ENCODE data around the gene EXOC3L2.

The EXOC3L2 gene

DNA sequence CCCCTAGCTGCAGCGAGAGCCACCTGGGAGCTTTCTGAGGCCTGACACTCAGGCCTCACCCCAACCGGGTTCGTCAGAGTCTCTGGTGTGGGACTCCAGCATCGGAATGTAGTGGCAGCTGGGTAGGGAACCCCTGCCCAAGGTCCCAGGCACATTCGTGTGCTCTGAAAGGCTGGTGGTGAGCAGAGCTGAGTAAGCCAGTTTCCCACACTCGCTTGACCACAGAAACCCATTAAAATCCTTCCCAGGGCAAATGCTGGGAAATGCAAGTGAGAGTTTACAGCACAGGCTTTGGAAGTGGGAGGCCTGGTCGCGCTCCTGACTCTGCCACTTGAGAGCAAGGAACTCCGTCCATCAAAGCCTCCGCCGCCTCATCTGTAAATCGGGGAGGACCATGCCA, 71.4 kb downstream of the EXOC3L2 start:
- Histone ChIP-seq H3K27me3 (replicated peaks; ENCODE audit: insufficient read depth, low read length) (no peaks in the 10 kb centered on the region), H4K20me1 (ENCODE audit: insufficient read depth, low read length) (no peaks in the 10 kb centered on the region), H3K36me3 (replicated peaks; ENCODE audit: insufficient read depth, low read length) (no peaks in the 10 kb centered on the region), H3K27ac (ENCODE audit: low read length) (no peak overlapping the region), H2AFZ (ENCODE audit: low read length) (no peak overlapping the region), H3K4me1 (ENCODE audit: low read length) (peaks cover 4% of the 10 kb centered on the region; the same call in 1 of the 2 replicates), H3K4me2 (ENCODE audit: low read depth, low read length) (no peak overlapping the region), H3K79me2 (ENCODE audit: low read length) (peaks cover 9% of the 10 kb centered on the region), H3K4me3 (ENCODE audit: low read length) (no peak overlapping the region), H3K9me2 (replicated peaks; ENCODE audit: insufficient read depth, low read length) (no peaks in the 10 kb centered on the region), H3K9ac (ENCODE audit: low read length) (no peak overlapping the region), H3K9me3 (replicated peaks; ENCODE audit: insufficient read depth, low read length) (no peaks in the 10 kb centered on the region), H3F3A (ENCODE audit: insufficient read depth, low read length) (peaks cover 6% of the 10 kb centered on the region; the same call in 1 of the 2 replicates)
- DNase-seq = no peak
- no peak for TF ChIP-seq EZH2 (optimal IDR thresholded peaks at IDR 0.05; ENCODE audit: low read depth, low read length)
- TF ChIP-seq, protein P1, sequence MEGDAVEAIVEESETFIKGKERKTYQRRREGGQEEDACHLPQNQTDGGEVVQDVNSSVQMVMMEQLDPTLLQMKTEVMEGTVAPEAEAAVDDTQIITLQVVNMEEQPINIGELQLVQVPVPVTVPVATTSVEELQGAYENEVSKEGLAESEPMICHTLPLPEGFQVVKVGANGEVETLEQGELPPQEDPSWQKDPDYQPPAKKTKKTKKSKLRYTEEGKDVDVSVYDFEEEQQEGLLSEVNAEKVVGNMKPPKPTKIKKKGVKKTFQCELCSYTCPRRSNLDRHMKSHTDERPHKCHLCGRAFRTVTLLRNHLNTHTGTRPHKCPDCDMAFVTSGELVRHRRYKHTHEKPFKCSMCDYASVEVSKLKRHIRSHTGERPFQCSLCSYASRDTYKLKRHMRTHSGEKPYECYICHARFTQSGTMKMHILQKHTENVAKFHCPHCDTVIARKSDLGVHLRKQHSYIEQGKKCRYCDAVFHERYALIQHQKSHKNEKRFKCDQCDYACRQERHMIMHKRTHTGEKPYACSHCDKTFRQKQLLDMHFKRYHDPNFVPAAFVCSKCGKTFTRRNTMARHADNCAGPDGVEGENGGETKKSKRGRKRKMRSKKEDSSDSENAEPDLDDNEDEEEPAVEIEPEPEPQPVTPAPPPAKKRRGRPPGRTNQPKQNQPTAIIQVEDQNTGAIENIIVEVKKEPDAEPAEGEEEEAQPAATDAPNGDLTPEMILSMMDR (IDR thresholded peaks at IDR 0.05; ENCODE audit: low read length) = no peak

DNA sequence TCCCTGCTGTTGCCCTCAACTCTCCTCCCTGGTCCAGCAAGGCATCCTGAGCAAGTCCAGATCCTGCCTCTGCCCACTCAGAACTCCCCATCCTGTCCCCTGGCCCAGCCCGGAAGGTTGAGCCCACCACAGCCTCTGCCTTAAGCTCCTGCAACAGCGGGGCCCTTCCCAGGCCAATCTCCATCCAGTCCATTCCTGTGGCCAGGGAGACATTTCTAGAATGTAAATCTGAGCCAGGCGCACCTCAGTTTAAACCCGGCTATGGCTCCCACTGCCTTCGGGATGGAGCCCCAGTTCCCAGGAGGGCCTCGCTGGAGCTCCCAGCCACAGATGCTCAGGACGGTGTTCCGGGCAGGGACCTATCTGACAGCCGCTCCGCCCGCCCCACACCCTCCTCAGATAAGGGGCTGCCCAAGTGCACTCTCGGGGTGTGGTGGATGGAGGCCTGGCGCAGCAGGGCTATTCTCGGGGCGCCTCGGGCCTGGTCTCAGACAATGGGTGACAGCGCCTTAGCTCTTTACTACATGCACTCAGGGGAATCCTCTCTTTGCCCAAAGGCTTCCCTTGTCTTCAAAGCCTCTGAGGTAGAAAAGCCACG, 72.5 kb downstream of the EXOC3L2 start:
- H3K9ac ChIP-seq (ENCODE audit: low read length) = no peak overlapping the region

DNA sequence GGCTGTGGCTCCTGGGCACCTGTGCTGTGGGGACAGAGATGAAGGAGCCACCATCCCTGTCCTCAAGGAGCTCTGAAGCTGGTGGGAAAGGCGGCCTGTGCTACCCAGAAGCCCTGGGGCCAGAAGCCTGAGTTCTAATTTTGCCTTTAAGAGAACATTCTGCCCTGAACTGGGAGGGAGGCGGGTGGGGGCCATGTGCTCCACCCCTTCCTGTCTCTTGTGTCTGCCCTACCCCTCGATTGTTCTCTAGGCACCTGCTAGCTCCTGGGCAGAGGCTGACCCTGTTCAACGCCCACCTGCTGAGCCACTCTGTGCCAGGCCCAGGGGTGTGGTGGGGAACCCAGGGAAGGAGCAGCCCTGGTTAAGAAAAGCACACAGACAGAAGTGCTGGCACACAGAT, 73.0 kb downstream of the EXOC3L2 start:
- H3K79me2 ChIP-seq (ENCODE audit: low read length) = peaks cover 4% of the 10 kb centered on the region; the same call in 1 of the 2 replicates
- H3K9me3 ChIP-seq (replicated peaks; ENCODE audit: insufficient read depth, low read length) = no peaks in the 10 kb centered on the region
- no peaks in the 10 kb centered on the region for H3K9me2 ChIP-seq (replicated peaks; ENCODE audit: insufficient read depth, low read length)
- no peak overlapping the region for H3K4me3 ChIP-seq (ENCODE audit: low read length)
- no peaks in the 10 kb centered on the region for H3F3A ChIP-seq (ENCODE audit: insufficient read depth, low read length)
- no peak overlapping the region for H2AFZ ChIP-seq (ENCODE audit: low read length)
- H3K36me3 ChIP-seq (replicated peaks; ENCODE audit: insufficient read depth, low read length) = no peaks in the 10 kb centered on the region
- TF ChIP-seq, protein P1 (IDR thresholded peaks at IDR 0.05; ENCODE audit: low read length) = no peak
- no peak for TF ChIP-seq EZH2 (optimal IDR thresholded peaks at IDR 0.05; ENCODE audit: low read depth, low read length)
- no peak for TF ChIP-seq EZH2phosphoT487 (IDR thresholded peaks at IDR 0.05; ENCODE audit: low read length)
- DNase-seq = no peak
- H3K27me3 ChIP-seq (replicated peaks; ENCODE audit: insufficient read depth, low read length) = no peaks in the 10 kb centered on the region
- no peak overlapping the region for H3K9ac ChIP-seq (ENCODE audit: low read length)
- H3K4me2 ChIP-seq (ENCODE audit: low read depth, low read length) = no peak overlapping the region
- no peaks in the 10 kb centered on the region for H4K20me1 ChIP-seq (ENCODE audit: insufficient read depth, low read length)
- peaks cover 4% of the 10 kb centered on the region; the same call in 1 of the 2 replicates for H3K4me1 ChIP-seq (ENCODE audit: low read length)
- H3K27ac ChIP-seq (ENCODE audit: low read length) = no peak overlapping the region

More for the DNA sequence above, 72.5 kb downstream of the EXOC3L2 start:
- Histone ChIP-seq H2AFZ (ENCODE audit: low read length) (no peak overlapping the region), H3K4me1 (ENCODE audit: low read length) (peaks cover 4% of the 10 kb centered on the region; the same call in 1 of the 2 replicates), H3K27me3 (replicated peaks; ENCODE audit: insufficient read depth, low read length) (no peaks in the 10 kb centered on the region), H3K9me3 (replicated peaks; ENCODE audit: insufficient read depth, low read length) (no peaks in the 10 kb centered on the region), H4K20me1 (ENCODE audit: insufficient read depth, low read length) (no peaks in the 10 kb centered on the region), H3K9me2 (replicated peaks; ENCODE audit: insufficient read depth, low read length) (no peaks in the 10 kb centered on the region), H3K27ac (ENCODE audit: low read length) (no peak overlapping the region), H3K36me3 (replicated peaks; ENCODE audit: insufficient read depth, low read length) (no peaks in the 10 kb centered on the region), H3K4me3 (ENCODE audit: low read length) (no peak overlapping the region), H3F3A (ENCODE audit: insufficient read depth, low read length) (0 out of 2 replicates have a peak, but pooled peaks cover 3% of the 10 kb centered on the region), H3K79me2 (ENCODE audit: low read length) (peaks cover 9% of the 10 kb centered on the region), H3K4me2 (ENCODE audit: low read depth, low read length) (no peak overlapping the region)
- no peak for DNase-seq
- TF ChIP-seq EZH2phosphoT487 (IDR thresholded peaks at IDR 0.05; ENCODE audit: low read length) = no peak
- TF ChIP-seq, protein P1 (IDR thresholded peaks at IDR 0.05; ENCODE audit: low read length) = no peak
